IMR-90 (cell line): Measurements from ENCODE around the gene OR1C1. TPM values are rescaled to one million over a fixed set of nuclear protein-coding genes. Genes with fewer than 3 reads are reported as not detected.
"Not testable (repeated sequence)": the region's sequence is repeated elsewhere in the genome, so short reads cannot be mapped to it uniquely, and the experiment has no call there.

Source experiments
- ATAC-seq: fragments of 200-7000 bp; cut with Tn5 transposase; 2 replicates; pipeline ENCODE4 v1.9.1; 2020; ENCODE audit warnings: low read depth, mild to moderate bottlenecking, moderate library complexity
- BruUV-seq: library from RNA; stranded (reverse); fragments of 400-500 nt; replicated peaks from 2 replicates; lab custom pipeline; 2021; lab: Mats Ljungman, UMichigan
- CTCF ChIA-PET: fragments of 300-600 bp; formaldehyde crosslinking; extraction: SDS; loops from one replicate; lab custom pipeline; 2021; ENCODE audit warnings: antibody characterized with exemption; lab: Yijun Ruan, JAX
- POLR2A ChIA-PET: fragments of 300-600 bp; sonication (Branson Sonifier 250); formaldehyde crosslinking; loops from one replicate; lab custom pipeline; 2022; ENCODE audit warnings: antibody characterized with exemption; ENCODE audit not compliant: unreplicated experiment; lab: Charles Lee
- DNase-seq: peaks from one replicate; pipeline ENCODE4 v3.0.0; 2013
- H2AFZ ChIP-seq: replicated peaks from 2 replicates; pipeline ENCODE3; 2013; ENCODE audit warnings: low read length, mild to moderate bottlenecking; ENCODE audit not compliant: poor library complexity
- H2AK5ac ChIP-seq: 2 replicates; pipeline ENCODE4 v1.6.1; 2013; ENCODE audit warnings: low read depth, low read length, inconsistent platforms
- H2AK9ac ChIP-seq: replicated peaks from 2 replicates; pipeline ENCODE3; 2013; ENCODE audit warnings: mild to moderate bottlenecking, low read depth, low read length, moderate library complexity; ENCODE audit not compliant: poor library complexity
- H2BK120ac ChIP-seq: 2 replicates; pipeline ENCODE4 v1.6.1; 2013; ENCODE audit warnings: low read depth, low read length, inconsistent platforms
- H2BK15ac ChIP-seq: 3 replicates; pipeline ENCODE4 v1.6.1; 2013; ENCODE audit warnings: low read depth, low read length, inconsistent platforms
- H2BK20ac ChIP-seq: 2 replicates; pipeline ENCODE4 v1.6.1; 2013; ENCODE audit warnings: low read depth, mild to moderate bottlenecking, inconsistent platforms, low read length, moderate library complexity
- H2BK5ac ChIP-seq: 2 replicates; pipeline ENCODE4 v1.6.1; 2013; ENCODE audit warnings: mild to moderate bottlenecking, low read depth, low read length, inconsistent platforms; ENCODE audit not compliant: poor library complexity, severe bottlenecking
- H3K14ac ChIP-seq: replicated peaks from 2 replicates; pipeline ENCODE4 v1.6.1; 2013; ENCODE audit warnings: low read depth, low read length, inconsistent platforms
- H3K18ac ChIP-seq: 2 replicates; pipeline ENCODE4 v1.6.1; 2013; ENCODE audit warnings: low read depth, low read length, control low read depth
- H3K23ac ChIP-seq: 2 replicates; pipeline ENCODE4 v1.6.1; 2013; ENCODE audit warnings: low read depth, low read length, inconsistent platforms
- H3K27ac ChIP-seq: 2 replicates; pipeline ENCODE4 v1.5.1; 2013; ENCODE audit warnings: mild to moderate bottlenecking, control low read depth, low read length; ENCODE audit not compliant: insufficient read depth
- H3K27me3 ChIP-seq: 2 replicates; pipeline ENCODE4 v1.6.1; 2013; ENCODE audit warnings: low read length; ENCODE audit not compliant: control insufficient read depth, insufficient read depth
- H3K36me3 ChIP-seq: 2 replicates; pipeline ENCODE4 v1.6.1; 2013; ENCODE audit warnings: low read length, mixed read lengths; ENCODE audit not compliant: control insufficient read depth, insufficient read depth
- H3K4ac ChIP-seq: 2 replicates; pipeline ENCODE4 v1.6.1; 2013; ENCODE audit warnings: low read depth, low read length, inconsistent platforms
- H3K4me1 ChIP-seq: 2 replicates; pipeline ENCODE4 v1.6.1; 2013; ENCODE audit warnings: low read length, mixed read lengths; ENCODE audit not compliant: control insufficient read depth, insufficient read depth
- H3K4me2 ChIP-seq: 2 replicates; pipeline ENCODE4 v1.6.1; 2013; ENCODE audit warnings: low read depth, mild to moderate bottlenecking, control low read depth, low read length, moderate library complexity
- H3K4me3 ChIP-seq: 2 replicates; pipeline ENCODE4 v1.5.1; 2013; ENCODE audit warnings: low read depth, mild to moderate bottlenecking, control low read depth, low read length, moderate library complexity; ENCODE audit not compliant: insufficient read depth
- H3K56ac ChIP-seq: 2 replicates; pipeline ENCODE4 v1.6.1; 2013; ENCODE audit warnings: low read length, inconsistent platforms; ENCODE audit not compliant: insufficient read depth; ENCODE audit errors: extremely low read depth
- H3K79me1 ChIP-seq, 2 experiments: 2 replicates each; pipeline ENCODE4 v1.6.1; 2013; ENCODE audit warnings: low read length in 2 of 2, inconsistent platforms in 1 of 2, low read depth in 1 of 2
- H3K9ac ChIP-seq: 2 replicates; pipeline ENCODE4 v1.6.1; 2013; ENCODE audit warnings: low read depth, low read length, control low read depth
- H3K9me1 ChIP-seq: 2 replicates; pipeline ENCODE4 v1.6.1; 2013; ENCODE audit warnings: low read length, inconsistent platforms; ENCODE audit not compliant: insufficient read depth
- H3K9me3 ChIP-seq: 2 replicates; pipeline ENCODE4 v1.6.1; 2013; ENCODE audit warnings: low read length; ENCODE audit not compliant: control insufficient read depth, insufficient read depth
- H4K20me1 ChIP-seq: 2 replicates; pipeline ENCODE4 v1.6.1; 2013; ENCODE audit warnings: low read length, inconsistent platforms; ENCODE audit not compliant: insufficient read depth
- H4K5ac ChIP-seq: 2 replicates; pipeline ENCODE4 v1.6.1; 2013; ENCODE audit warnings: mild to moderate bottlenecking, low read depth, low read length, control low read depth
- H4K8ac ChIP-seq, 2 experiments: 2 replicates each; pipeline ENCODE4 v1.6.1; 2013; ENCODE audit warnings: low read depth in 2 of 2, low read length in 2 of 2, control low read depth in 1 of 2, inconsistent platforms in 1 of 2
- H4K91ac ChIP-seq: 2 replicates; pipeline ENCODE4 v1.6.1; 2013; ENCODE audit warnings: low read depth, low read length, inconsistent platforms; ENCODE audit not compliant: insufficient read depth
- BHLHE40 ChIP-seq: fragments of 150-350 bp; IDR thresholded peaks from 2 replicates; pipeline ENCODE4 v1.6.1; 2016; ENCODE audit warnings: mild to moderate bottlenecking, low read depth, low read length
- FOS ChIP-seq: fragments of 150-350 bp; IDR thresholded peaks from 2 replicates; pipeline ENCODE4 v1.6.1; 2016; ENCODE audit warnings: low read depth, low read length
- MAFK ChIP-seq: IDR thresholded peaks from 2 replicates; pipeline ENCODE4 v1.6.1; 2012; ENCODE audit warnings: low read depth, low read length, improper control_type of control experiment
- MAZ ChIP-seq: IDR thresholded peaks from 2 replicates; pipeline ENCODE4 v1.6.1; 2012; ENCODE audit warnings: low read depth, mild to moderate bottlenecking, low read length, improper control_type of control experiment, moderate library complexity, borderline replicate concordance
- MXI1 ChIP-seq: IDR thresholded peaks from 2 replicates; pipeline ENCODE4 v1.6.1; 2012; ENCODE audit warnings: low read depth, mild to moderate bottlenecking, low read length, moderate library complexity, borderline replicate concordance
- RAD21 ChIP-seq: IDR thresholded peaks from 2 replicates; pipeline ENCODE4 v1.6.1; 2012; ENCODE audit warnings: low read length, improper control_type of control experiment
- RCOR1 ChIP-seq: IDR thresholded peaks from 2 replicates; pipeline ENCODE4 v1.6.1; 2012; ENCODE audit warnings: mild to moderate bottlenecking, low read length, improper control_type of control experiment; ENCODE audit not compliant: insufficient replicate concordance
- SMC3 ChIP-seq: fragments of 150-350 bp; IDR thresholded peaks from 2 replicates; pipeline ENCODE4 v1.6.1; 2016; ENCODE audit warnings: low read depth, mild to moderate bottlenecking, antibody characterized with exemption, low read length, moderate library complexity
- WGBS, 2 experiments: methylation state at CpG; one replicate each; pipeline versions ENCODE4 v1.1.5 to v1.1.7; 2013; ENCODE audit warnings: missing lambda C conversion rate in 2 of 2; ENCODE audit not compliant: insufficient read length in 1 of 2; ENCODE audit errors: extremely low coverage in 2 of 2; 5-methylcytosine and 5-hydroxymethylcytosine counted together
- dilution Hi-C: fragments of 300-500 bp; cut with HindIII; formaldehyde crosslinking; loops from one replicate; pipeline ENCODE4 v1.14.3; 2018; ENCODE audit warnings: low sequenced_read_pairs; ENCODE audit not compliant: unreplicated experiment
- in situ Hi-C: fragments of 300-500 bp; cut with MboI; formaldehyde crosslinking; loops from 3 replicates; pipeline ENCODE4 v1.14.3; 2019; ENCODE audit warnings: low sequenced_read_pairs, inconsistent platforms, mixed read lengths
- intact Hi-C: fragments of 100-400 bp; cut with micrococcal nuclease; formaldehyde crosslinking; loops from 2 replicates; pipeline ENCODE4 v1.10.0; 2022
- polyA plus RNA-seq, 3 experiments: library from polyadenylated mRNA; depleted of rRNA; stranded (reverse); fragments of >200 nt; gene quantifications; 2 replicates each; pipeline ENCODE4 v1.2.3, GENCODE V29; 2012; ENCODE audit warnings: low replicate concordance in 1 of 3
- total RNA-seq: library from RNA; depleted of rRNA; stranded (reverse); fragments of >200 nt; gene quantifications from 2 replicates; pipeline ENCODE4 v1.2.3, GENCODE V29; 2012
- TF ChIP-seq, protein P1 (sequence below): conservative IDR thresholded peaks from 2 replicates; pipeline ENCODE4 v1.5.1; 2012; ENCODE audit warnings: mild to moderate bottlenecking, low read depth, low read length, improper control_type of control experiment

OR1C1 gene
- total and polyA plus RNA-seq, 2 of the 4 experiments (the other 2 are of a cell fraction) = not detected

DNA sequence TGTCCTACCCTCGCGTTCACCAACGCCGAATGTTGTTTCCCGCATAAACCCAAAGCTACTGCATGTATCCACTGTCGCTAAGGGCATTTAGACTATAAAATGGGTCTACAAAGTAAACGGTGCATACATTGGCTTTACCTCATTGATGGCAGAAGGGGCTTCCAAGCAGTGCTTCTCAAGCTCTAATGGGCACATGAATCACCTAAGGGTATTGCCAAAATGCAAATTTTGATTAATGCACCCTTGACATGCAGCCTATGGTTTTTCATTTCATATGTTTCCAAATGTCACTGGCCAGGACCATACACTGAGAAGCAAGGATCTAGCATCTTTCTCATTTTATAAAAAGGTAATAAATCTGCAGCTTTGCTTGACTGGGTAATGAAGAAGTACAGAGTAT, 46.6 kb downstream of the OR1C1 start:
- dilution Hi-C loops (no loop called here), in situ Hi-C loops (no loop called here), intact Hi-C loops (no loop called here)
- Histone ChIP-seq H3K18ac (no peak overlapping the region), H4K8ac (no peak overlapping the region), H3K9ac (no peak overlapping the region), H4K20me1 (no peaks in the 10 kb centered on the region), H3K4me1 (no peaks in the 10 kb centered on the region), H3K36me3 (no peaks in the 10 kb centered on the region), H2BK20ac (no peak overlapping the region), H3K4me3 (no peak overlapping the region), H3K4me2 (no peak overlapping the region), H3K4ac (no peak overlapping the region), H2BK120ac (no peak overlapping the region), H2AFZ (no peak overlapping the region), H4K5ac (no peak overlapping the region), H2BK5ac (no peak overlapping the region), H2BK15ac (no peak overlapping the region), H4K91ac (no peak overlapping the region), H3K23ac (no peak overlapping the region), H3K56ac (no peak overlapping the region), H3K79me1 (no peaks in the 10 kb centered on the region), H2AK9ac (no peak overlapping the region), H3K27ac (no peak overlapping the region), H3K14ac (no peak overlapping the region), H3K27me3 (no peaks in the 10 kb centered on the region), H3K9me3 (peaks cover 8% of the 10 kb centered on the region), H2AK5ac (no peak overlapping the region), H3K9me1 (no peaks in the 10 kb centered on the region)
- DNase-seq (no peak), ATAC-seq (no peak)
- 60% methylated on average over 1 of the region's 7 CpGs; no CpG with 5 or more reads in 1 of the 2 experiments for WGBS, 2 experiments
- POLR2A ChIA-PET = no interaction called here
- TF ChIP-seq RAD21 = no peak
- no peak for TF ChIP-seq SMC3
- TF ChIP-seq MAZ = no peak
- no peak for TF ChIP-seq RCOR1
- TF ChIP-seq BHLHE40 = no peak
- no peak for TF ChIP-seq MXI1
- no peak for TF ChIP-seq MAFK
- no peak for TF ChIP-seq FOS
- TF ChIP-seq, protein P1, sequence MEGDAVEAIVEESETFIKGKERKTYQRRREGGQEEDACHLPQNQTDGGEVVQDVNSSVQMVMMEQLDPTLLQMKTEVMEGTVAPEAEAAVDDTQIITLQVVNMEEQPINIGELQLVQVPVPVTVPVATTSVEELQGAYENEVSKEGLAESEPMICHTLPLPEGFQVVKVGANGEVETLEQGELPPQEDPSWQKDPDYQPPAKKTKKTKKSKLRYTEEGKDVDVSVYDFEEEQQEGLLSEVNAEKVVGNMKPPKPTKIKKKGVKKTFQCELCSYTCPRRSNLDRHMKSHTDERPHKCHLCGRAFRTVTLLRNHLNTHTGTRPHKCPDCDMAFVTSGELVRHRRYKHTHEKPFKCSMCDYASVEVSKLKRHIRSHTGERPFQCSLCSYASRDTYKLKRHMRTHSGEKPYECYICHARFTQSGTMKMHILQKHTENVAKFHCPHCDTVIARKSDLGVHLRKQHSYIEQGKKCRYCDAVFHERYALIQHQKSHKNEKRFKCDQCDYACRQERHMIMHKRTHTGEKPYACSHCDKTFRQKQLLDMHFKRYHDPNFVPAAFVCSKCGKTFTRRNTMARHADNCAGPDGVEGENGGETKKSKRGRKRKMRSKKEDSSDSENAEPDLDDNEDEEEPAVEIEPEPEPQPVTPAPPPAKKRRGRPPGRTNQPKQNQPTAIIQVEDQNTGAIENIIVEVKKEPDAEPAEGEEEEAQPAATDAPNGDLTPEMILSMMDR = no peak
- CTCF ChIA-PET = no interaction called here
- BruUV-seq = no TSS peak

DNA sequence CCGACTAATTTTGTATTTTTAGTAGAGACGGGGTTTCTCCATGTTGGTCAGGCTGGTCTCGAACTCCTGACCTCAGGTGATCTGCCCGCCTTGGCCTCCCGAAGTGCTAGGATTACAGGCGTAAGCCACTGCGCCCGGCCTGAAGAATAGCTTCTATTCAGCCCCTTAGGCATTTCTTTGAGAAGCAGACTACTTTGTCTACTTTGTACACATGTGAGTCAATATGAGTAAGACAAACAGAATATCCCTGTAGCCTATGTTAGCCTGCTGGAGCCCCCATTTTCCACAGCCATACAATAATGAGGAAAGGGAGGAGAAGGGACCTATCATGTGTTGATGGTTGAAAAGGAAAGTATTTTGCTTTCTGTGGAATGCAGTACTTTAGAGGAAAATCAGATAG, 49.7 kb downstream of the OR1C1 start:
- H3K18ac ChIP-seq, CTCF ChIA-PET, H3K4me1 ChIP-seq, H3K36me3 ChIP-seq, H4K91ac ChIP-seq, H2BK15ac ChIP-seq, dilution Hi-C loops, H3K27ac ChIP-seq, H3K27me3 ChIP-seq, H3K79me1 ChIP-seq, BruUV-seq, H2BK5ac ChIP-seq, H3K4me2 ChIP-seq, H2BK20ac ChIP-seq, H3K9me1 ChIP-seq, H4K20me1 ChIP-seq, H2AFZ ChIP-seq, H4K5ac ChIP-seq, H3K9ac ChIP-seq, DNase-seq, H3K23ac ChIP-seq, intact Hi-C loops, H2AK9ac ChIP-seq, H3K4ac ChIP-seq, H4K8ac ChIP-seq, POLR2A ChIA-PET, ATAC-seq, H3K4me3 ChIP-seq, H2AK5ac ChIP-seq, H3K14ac ChIP-seq, H2BK120ac ChIP-seq, in situ Hi-C loops, H3K56ac ChIP-seq: not testable (repeated sequence)
- WGBS, 2 experiments = no CpG with 5 or more reads among the region's 8 CpGs
- peaks cover 19% of the 10 kb centered on the region for H3K9me3 ChIP-seq
